Measurements from ENCODE around the gene KIF13A.

DNA sequence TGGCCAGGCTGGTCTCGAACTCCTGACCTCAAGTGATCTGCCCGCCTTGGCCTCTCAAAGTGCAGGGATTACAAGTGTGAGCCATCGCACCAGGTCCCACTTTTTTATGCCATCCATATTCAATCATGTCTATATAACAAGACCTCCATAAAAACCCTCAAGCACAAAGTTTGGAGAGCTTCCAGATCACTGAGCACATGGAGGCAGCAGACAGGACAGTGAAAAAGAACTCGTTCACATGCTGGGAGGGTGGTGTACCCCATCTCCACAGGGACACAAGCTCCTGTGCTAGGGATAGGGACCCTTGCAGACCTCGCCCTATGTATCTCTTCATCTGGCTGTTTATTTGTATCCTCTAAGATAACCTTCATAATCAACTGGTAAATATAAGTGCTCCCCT, 30.3 kb downstream of the KIF13A start:
- TF ChIP-seq, protein P1, sequence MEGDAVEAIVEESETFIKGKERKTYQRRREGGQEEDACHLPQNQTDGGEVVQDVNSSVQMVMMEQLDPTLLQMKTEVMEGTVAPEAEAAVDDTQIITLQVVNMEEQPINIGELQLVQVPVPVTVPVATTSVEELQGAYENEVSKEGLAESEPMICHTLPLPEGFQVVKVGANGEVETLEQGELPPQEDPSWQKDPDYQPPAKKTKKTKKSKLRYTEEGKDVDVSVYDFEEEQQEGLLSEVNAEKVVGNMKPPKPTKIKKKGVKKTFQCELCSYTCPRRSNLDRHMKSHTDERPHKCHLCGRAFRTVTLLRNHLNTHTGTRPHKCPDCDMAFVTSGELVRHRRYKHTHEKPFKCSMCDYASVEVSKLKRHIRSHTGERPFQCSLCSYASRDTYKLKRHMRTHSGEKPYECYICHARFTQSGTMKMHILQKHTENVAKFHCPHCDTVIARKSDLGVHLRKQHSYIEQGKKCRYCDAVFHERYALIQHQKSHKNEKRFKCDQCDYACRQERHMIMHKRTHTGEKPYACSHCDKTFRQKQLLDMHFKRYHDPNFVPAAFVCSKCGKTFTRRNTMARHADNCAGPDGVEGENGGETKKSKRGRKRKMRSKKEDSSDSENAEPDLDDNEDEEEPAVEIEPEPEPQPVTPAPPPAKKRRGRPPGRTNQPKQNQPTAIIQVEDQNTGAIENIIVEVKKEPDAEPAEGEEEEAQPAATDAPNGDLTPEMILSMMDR (conservative IDR thresholded peaks at IDR 0.05; ENCODE audit: low read depth in 2 of 2) = no peak
- no peak for TF ChIP-seq CREB1 (CRISPR knock-in tag; IDR thresholded peaks at IDR 0.05; ENCODE audit: low read depth)
- no peak for TF ChIP-seq EZH2 (IDR thresholded peaks at IDR 0.05; ENCODE audit: low read depth, unreplicated experiment)
- no peak for TF ChIP-seq ZNF331 (CRISPR knock-in tag; IDR thresholded peaks at IDR 0.05; ENCODE audit: low read depth)
- TF ChIP-seq, protein P2, sequence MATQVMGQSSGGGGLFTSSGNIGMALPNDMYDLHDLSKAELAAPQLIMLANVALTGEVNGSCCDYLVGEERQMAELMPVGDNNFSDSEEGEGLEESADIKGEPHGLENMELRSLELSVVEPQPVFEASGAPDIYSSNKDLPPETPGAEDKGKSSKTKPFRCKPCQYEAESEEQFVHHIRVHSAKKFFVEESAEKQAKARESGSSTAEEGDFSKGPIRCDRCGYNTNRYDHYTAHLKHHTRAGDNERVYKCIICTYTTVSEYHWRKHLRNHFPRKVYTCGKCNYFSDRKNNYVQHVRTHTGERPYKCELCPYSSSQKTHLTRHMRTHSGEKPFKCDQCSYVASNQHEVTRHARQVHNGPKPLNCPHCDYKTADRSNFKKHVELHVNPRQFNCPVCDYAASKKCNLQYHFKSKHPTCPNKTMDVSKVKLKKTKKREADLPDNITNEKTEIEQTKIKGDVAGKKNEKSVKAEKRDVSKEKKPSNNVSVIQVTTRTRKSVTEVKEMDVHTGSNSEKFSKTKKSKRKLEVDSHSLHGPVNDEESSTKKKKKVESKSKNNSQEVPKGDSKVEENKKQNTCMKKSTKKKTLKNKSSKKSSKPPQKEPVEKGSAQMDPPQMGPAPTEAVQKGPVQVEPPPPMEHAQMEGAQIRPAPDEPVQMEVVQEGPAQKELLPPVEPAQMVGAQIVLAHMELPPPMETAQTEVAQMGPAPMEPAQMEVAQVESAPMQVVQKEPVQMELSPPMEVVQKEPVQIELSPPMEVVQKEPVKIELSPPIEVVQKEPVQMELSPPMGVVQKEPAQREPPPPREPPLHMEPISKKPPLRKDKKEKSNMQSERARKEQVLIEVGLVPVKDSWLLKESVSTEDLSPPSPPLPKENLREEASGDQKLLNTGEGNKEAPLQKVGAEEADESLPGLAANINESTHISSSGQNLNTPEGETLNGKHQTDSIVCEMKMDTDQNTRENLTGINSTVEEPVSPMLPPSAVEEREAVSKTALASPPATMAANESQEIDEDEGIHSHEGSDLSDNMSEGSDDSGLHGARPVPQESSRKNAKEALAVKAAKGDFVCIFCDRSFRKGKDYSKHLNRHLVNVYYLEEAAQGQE (IDR thresholded peaks at IDR 0.05; ENCODE audit: unreplicated experiment) = no peak
- TF ChIP-seq, protein P3, sequence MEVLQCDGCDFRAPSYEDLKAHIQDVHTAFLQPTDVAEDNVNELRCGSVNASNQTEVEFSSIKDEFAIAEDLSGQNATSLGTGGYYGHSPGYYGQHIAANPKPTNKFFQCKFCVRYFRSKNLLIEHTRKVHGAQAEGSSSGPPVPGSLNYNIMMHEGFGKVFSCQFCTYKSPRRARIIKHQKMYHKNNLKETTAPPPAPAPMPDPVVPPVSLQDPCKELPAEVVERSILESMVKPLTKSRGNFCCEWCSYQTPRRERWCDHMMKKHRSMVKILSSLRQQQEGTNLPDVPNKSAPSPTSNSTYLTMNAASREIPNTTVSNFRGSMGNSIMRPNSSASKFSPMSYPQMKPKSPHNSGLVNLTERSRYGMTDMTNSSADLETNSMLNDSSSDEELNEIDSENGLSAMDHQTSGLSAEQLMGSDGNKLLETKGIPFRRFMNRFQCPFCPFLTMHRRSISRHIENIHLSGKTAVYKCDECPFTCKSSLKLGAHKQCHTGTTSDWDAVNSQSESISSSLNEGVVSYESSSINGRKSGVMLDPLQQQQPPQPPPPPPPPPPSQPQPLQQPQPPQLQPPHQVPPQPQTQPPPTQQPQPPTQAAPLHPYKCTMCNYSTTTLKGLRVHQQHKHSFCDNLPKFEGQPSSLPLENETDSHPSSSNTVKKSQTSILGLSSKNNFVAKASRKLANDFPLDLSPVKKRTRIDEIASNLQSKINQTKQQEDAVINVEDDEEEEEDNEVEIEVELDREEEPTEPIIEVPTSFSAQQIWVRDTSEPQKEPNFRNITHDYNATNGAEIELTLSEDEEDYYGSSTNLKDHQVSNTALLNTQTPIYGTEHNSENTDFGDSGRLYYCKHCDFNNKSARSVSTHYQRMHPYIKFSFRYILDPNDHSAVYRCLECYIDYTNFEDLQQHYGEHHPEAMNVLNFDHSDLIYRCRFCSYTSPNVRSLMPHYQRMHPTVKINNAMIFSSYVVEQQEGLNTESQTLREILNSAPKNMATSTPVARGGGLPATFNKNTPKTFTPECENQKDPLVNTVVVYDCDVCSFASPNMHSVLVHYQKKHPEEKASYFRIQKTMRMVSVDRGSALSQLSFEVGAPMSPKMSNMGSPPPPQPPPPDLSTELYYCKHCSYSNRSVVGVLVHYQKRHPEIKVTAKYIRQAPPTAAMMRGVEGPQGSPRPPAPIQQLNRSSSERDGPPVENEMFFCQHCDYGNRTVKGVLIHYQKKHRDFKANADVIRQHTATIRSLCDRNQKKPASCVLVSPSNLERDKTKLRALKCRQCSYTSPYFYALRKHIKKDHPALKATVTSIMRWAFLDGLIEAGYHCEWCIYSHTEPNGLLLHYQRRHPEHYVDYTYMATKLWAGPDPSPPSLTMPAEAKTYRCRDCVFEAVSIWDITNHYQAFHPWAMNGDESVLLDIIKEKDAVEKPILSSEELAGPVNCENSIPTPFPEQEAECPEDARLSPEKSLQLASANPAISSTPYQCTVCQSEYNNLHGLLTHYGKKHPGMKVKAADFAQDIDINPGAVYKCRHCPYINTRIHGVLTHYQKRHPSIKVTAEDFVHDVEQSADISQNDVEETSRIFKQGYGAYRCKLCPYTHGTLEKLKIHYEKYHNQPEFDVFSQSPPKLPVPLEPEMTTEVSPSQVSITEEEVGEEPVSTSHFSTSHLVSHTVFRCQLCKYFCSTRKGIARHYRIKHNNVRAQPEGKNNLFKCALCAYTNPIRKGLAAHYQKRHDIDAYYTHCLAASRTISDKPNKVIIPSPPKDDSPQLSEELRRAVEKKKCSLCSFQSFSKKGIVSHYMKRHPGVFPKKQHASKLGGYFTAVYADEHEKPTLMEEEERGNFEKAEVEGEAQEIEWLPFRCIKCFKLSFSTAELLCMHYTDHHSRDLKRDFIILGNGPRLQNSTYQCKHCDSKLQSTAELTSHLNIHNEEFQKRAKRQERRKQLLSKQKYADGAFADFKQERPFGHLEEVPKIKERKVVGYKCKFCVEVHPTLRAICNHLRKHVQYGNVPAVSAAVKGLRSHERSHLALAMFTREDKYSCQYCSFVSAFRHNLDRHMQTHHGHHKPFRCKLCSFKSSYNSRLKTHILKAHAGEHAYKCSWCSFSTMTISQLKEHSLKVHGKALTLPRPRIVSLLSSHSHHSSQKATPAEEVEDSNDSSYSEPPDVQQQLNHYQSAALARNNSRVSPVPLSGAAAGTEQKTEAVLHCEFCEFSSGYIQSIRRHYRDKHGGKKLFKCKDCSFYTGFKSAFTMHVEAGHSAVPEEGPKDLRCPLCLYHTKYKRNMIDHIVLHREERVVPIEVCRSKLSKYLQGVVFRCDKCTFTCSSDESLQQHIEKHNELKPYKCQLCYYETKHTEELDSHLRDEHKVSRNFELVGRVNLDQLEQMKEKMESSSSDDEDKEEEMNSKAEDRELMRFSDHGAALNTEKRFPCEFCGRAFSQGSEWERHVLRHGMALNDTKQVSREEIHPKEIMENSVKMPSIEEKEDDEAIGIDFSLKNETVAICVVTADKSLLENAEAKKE (CRISPR knock-in tag; IDR thresholded peaks at IDR 0.05) = no peak
- TF ChIP-seq POLR2AphosphoS5 (IDR thresholded peaks at IDR 0.05; ENCODE audit: low read depth) = no peak
- TF ChIP-seq, protein P4, sequence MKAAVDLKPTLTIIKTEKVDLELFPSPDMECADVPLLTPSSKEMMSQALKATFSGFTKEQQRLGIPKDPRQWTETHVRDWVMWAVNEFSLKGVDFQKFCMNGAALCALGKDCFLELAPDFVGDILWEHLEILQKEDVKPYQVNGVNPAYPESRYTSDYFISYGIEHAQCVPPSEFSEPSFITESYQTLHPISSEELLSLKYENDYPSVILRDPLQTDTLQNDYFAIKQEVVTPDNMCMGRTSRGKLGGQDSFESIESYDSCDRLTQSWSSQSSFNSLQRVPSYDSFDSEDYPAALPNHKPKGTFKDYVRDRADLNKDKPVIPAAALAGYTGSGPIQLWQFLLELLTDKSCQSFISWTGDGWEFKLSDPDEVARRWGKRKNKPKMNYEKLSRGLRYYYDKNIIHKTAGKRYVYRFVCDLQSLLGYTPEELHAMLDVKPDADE (IDR thresholded peaks at IDR 0.05) = no peak
- no peak for TF ChIP-seq EZH2phosphoT487 (IDR thresholded peaks at IDR 0.05; ENCODE audit: unreplicated experiment)
- no peak for TF ChIP-seq JUNB (IDR thresholded peaks at IDR 0.05; ENCODE audit: unreplicated experiment)
- no peak for TF ChIP-seq NANOG (IDR thresholded peaks at IDR 0.05; ENCODE audit: borderline replicate concordance)
- TF ChIP-seq STAT1 (IDR thresholded peaks at IDR 0.05; ENCODE audit: unreplicated experiment) = no peak

Data from GM23338 (cell line).